ENCODE measurements around the gene GPANK1. TPM values are rescaled to one million over a fixed set of nuclear protein-coding genes. Genes with fewer than 3 reads are reported as not detected.

The GPANK1 gene
- total RNA-seq, 1 donor from 2014 or later: 18.0 TPM

GRCh38 chr6:31617010-31617409 lies 47.8 kb downstream of the GPANK1 start:
- no peak for DNase-seq

GRCh38 chr6:31615748-31616147 lies 49.0 kb downstream of the GPANK1 start:
- DNase-seq: no peak

- DNase-seq: no peak
These were observed 49.9 kb downstream of the GPANK1 start, which contains the start of gene AIF1 for GRCh38 chr6:31614684-31615578. AIF1 (plus strand) TSS chr6:31615234; CDS start chr6:31615330, 96 bp downstream.

GRCh38 chr6:31614075-31614619 lies 50.6 kb downstream of the GPANK1 start:
- DNase-seq: no peak

Small RNA genes lying within 50 kb of the gene (small RNA-seq; reads per million reads assigned to genes)
- gene MIR4646 (ENCODE audit: low replicate concordance) (not detected), gene MIR6832 (ENCODE audit: low replicate concordance) (not detected), gene RF00019 (ENCODE audit: low replicate concordance) (not detected), gene SNORA38 (ENCODE audit: low replicate concordance) (3.8 reads per million, percentile 91 among the genes with 10 or more reads in this experiment), gene UQCRHP1 (ENCODE audit: low replicate concordance) (not detected)

Other genes with a start within 250 kb of the GPANK1 start
- 3.9 TPM for gene MICB, start 166.9 kb downstream of the GPANK1 start, total RNA-seq
- gene MCCD1, start 136.0 kb downstream of the GPANK1 start, total RNA-seq: not detected
- gene DDX39B, start 123.0 kb downstream of the GPANK1 start, total RNA-seq: 319 TPM
- 1.3 TPM for gene ATP6V1G2, start 118.4 kb downstream of the GPANK1 start, total RNA-seq
- gene NFKBIL1, start 117.4 kb downstream of the GPANK1 start, total RNA-seq: 11.4 TPM
- not detected for gene LTA, start 92.7 kb downstream of the GPANK1 start, total RNA-seq
- not detected for gene TNF, start 89.4 kb downstream of the GPANK1 start, total RNA-seq
- gene LTB, start 82.6 kb downstream of the GPANK1 start, total RNA-seq: 1.7 TPM
- gene LST1, start 78.7 kb downstream of the GPANK1 start, total RNA-seq: 1.5 TPM
- not detected for gene NCR3, start 72.0 kb downstream of the GPANK1 start, total RNA-seq
- 10.9 TPM for gene AIF1, start 49.8 kb downstream of the GPANK1 start, total RNA-seq
- 66.1 TPM for gene PRRC2A, start 44.3 kb downstream of the GPANK1 start, total RNA-seq
- 154 TPM for gene BAG6, start 12.3 kb downstream of the GPANK1 start, total RNA-seq
- not detected for gene APOM, start 9.1 kb downstream of the GPANK1 start, total RNA-seq
- gene C6orf47, start 4.2 kb downstream of the GPANK1 start, total RNA-seq: 20.8 TPM
- gene CSNK2B, start 1.1 kb upstream of the GPANK1 start, total RNA-seq: 92.1 TPM
- gene LY6G5B, start 5.0 kb upstream of the GPANK1 start, total RNA-seq: 2.6 TPM
- gene LY6G5C, start 16.1 kb upstream of the GPANK1 start, total RNA-seq: not detected
- 46.2 TPM for gene ABHD16A, start 38.3 kb upstream of the GPANK1 start, total RNA-seq
- 0.82 TPM for gene LY6G6F, start 41.9 kb upstream of the GPANK1 start, total RNA-seq
- gene LY6G6D, start 50.4 kb upstream of the GPANK1 start, total RNA-seq: not detected
- gene LY6G6C, start 56.7 kb upstream of the GPANK1 start, total RNA-seq: 1.1 TPM
- not detected for gene MPIG6B, start 58.4 kb upstream of the GPANK1 start, total RNA-seq
- gene DDAH2, start 64.3 kb upstream of the GPANK1 start, total RNA-seq: 114 TPM
- gene CLIC1, start 71.5 kb upstream of the GPANK1 start, total RNA-seq: 131 TPM
- gene MSH5, start 75.0 kb upstream of the GPANK1 start, total RNA-seq: 9.6 TPM
- gene SAPCD1, start 97.7 kb upstream of the GPANK1 start, total RNA-seq: not detected
- 2.3 TPM for gene VWA7, start 112.3 kb upstream of the GPANK1 start, total RNA-seq
- gene VARS1, start 130.8 kb upstream of the GPANK1 start, total RNA-seq: 42.5 TPM
- gene LSM2, start 142.0 kb upstream of the GPANK1 start, total RNA-seq: 20.8 TPM
- gene HSPA1L, start 150.3 kb upstream of the GPANK1 start, total RNA-seq: 4.5 TPM
- gene HSPA1A, start 150.5 kb upstream of the GPANK1 start, total RNA-seq: 698 TPM
- gene HSPA1B, start 162.7 kb upstream of the GPANK1 start, total RNA-seq: 827 TPM
- 25.6 TPM for gene NEU1, start 197.8 kb upstream of the GPANK1 start, total RNA-seq
- gene SLC44A4, start 214.0 kb upstream of the GPANK1 start, total RNA-seq: 1.7 TPM
- gene EHMT2, start 232.7 kb upstream of the GPANK1 start, total RNA-seq: 37.4 TPM
- gene ZBTB12, start 237.1 kb upstream of the GPANK1 start, total RNA-seq: 5.7 TPM

All from tongue (tissue), 3 donors.